ENCODE measurements around the gene COMMD10. TPM values are rescaled to one million over a fixed set of nuclear protein-coding genes. Genes with fewer than 3 reads are reported as not detected.

The COMMD10 gene
- polyA plus RNA-seq, 1 donor from 2014 or later: 23.1 TPM

DNA sequence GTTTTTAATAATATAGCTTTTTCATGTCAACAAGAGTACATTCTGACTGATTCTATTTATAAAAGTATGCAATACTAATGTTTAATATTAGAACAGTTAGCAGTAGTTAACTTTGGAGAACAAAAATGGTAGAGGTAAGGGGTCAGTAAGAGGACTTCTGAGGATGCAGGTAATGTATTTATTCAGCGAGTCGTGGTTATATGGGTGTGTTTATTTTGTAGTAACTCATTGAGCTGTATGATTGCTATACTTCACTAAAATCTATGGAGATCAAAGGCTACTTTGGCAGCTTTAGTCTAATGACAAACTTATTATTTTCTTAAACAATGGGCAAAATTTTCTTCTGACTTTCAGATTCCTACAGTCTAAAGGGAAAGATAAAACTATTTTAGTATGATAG lies 146.5 kb downstream of the COMMD10 start:
- Histone ChIP-seq H3F3A (ENCODE audit: insufficient read depth, low read length, poor library complexity, severe bottlenecking) (no peaks in the 10 kb centered on the region), H3K27me3 (ENCODE audit: insufficient read depth, low read depth, low read length) (no peaks in the 10 kb centered on the region), H3K9me3 (ENCODE audit: low read length) (no peaks in the 10 kb centered on the region), H3K79me2 (replicated peaks; ENCODE audit: insufficient read depth, low read length) (no peaks in the 10 kb centered on the region), H3K4me2 (ENCODE audit: low read length) (no peak overlapping the region), H3K27ac (ENCODE audit: low read length) (no peak overlapping the region), H3K9ac (ENCODE audit: low read length) (no peak overlapping the region), H4K20me1 (ENCODE audit: insufficient read depth) (no peaks in the 10 kb centered on the region), H3K9me2 (ENCODE audit: insufficient read depth, low read length) (no peaks in the 10 kb centered on the region), H3K36me3 (ENCODE audit: insufficient read depth, low read length) (no peaks in the 10 kb centered on the region), H3K4me3 (ENCODE audit: low read length) (no peak overlapping the region), H2AFZ (ENCODE audit: low read depth, low read length) (no peak overlapping the region)
- TF ChIP-seq SMC3 (conservative IDR thresholded peaks at IDR 0.05; ENCODE audit: poor library complexity) (no peak), TAF1 (IDR thresholded peaks at IDR 0.05; ENCODE audit: low read depth) (no peak), MXI1 (conservative IDR thresholded peaks at IDR 0.05; ENCODE audit: poor library complexity, severe bottlenecking) (no peak), EP300 (conservative IDR thresholded peaks at IDR 0.05; ENCODE audit: poor library complexity, severe bottlenecking) (no peak), RAD21 (conservative IDR thresholded peaks at IDR 0.05) (no peak), EZH2 (IDR thresholded peaks at IDR 0.05; ENCODE audit: borderline replicate concordance, insufficient read depth, low read length, poor library complexity, severe bottlenecking) (no peak), POLR2AphosphoS5 (IDR thresholded peaks at IDR 0.05) (no peak)
- TF ChIP-seq, protein P1, sequence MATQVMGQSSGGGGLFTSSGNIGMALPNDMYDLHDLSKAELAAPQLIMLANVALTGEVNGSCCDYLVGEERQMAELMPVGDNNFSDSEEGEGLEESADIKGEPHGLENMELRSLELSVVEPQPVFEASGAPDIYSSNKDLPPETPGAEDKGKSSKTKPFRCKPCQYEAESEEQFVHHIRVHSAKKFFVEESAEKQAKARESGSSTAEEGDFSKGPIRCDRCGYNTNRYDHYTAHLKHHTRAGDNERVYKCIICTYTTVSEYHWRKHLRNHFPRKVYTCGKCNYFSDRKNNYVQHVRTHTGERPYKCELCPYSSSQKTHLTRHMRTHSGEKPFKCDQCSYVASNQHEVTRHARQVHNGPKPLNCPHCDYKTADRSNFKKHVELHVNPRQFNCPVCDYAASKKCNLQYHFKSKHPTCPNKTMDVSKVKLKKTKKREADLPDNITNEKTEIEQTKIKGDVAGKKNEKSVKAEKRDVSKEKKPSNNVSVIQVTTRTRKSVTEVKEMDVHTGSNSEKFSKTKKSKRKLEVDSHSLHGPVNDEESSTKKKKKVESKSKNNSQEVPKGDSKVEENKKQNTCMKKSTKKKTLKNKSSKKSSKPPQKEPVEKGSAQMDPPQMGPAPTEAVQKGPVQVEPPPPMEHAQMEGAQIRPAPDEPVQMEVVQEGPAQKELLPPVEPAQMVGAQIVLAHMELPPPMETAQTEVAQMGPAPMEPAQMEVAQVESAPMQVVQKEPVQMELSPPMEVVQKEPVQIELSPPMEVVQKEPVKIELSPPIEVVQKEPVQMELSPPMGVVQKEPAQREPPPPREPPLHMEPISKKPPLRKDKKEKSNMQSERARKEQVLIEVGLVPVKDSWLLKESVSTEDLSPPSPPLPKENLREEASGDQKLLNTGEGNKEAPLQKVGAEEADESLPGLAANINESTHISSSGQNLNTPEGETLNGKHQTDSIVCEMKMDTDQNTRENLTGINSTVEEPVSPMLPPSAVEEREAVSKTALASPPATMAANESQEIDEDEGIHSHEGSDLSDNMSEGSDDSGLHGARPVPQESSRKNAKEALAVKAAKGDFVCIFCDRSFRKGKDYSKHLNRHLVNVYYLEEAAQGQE (IDR thresholded peaks at IDR 0.05; ENCODE audit: borderline replicate concordance): no peak
- TF ChIP-seq, protein P2, sequence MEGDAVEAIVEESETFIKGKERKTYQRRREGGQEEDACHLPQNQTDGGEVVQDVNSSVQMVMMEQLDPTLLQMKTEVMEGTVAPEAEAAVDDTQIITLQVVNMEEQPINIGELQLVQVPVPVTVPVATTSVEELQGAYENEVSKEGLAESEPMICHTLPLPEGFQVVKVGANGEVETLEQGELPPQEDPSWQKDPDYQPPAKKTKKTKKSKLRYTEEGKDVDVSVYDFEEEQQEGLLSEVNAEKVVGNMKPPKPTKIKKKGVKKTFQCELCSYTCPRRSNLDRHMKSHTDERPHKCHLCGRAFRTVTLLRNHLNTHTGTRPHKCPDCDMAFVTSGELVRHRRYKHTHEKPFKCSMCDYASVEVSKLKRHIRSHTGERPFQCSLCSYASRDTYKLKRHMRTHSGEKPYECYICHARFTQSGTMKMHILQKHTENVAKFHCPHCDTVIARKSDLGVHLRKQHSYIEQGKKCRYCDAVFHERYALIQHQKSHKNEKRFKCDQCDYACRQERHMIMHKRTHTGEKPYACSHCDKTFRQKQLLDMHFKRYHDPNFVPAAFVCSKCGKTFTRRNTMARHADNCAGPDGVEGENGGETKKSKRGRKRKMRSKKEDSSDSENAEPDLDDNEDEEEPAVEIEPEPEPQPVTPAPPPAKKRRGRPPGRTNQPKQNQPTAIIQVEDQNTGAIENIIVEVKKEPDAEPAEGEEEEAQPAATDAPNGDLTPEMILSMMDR (IDR thresholded peaks at IDR 0.05; ENCODE audit: poor library complexity, severe bottlenecking): no peak

DNA sequence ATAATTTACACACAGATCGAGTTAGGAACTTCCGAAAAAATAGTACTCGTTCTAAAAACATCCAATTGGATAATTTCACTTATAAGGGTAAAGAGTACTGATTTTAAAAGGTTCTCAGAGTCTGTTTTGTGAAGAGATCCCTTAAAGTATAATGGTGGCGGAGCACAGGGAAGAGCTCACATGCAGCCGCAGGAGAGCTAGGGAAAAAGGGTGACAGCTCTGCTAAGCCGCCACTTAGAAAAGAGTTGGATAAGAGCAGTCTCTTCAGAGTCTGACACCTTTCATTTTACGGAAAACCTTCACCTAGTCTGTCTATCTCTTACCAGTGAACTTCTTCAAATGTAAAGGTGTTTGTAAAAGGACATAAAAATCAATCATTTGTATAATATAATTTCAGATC lies 149.9 kb downstream of the COMMD10 start:
- TF ChIP-seq RAD21 (conservative IDR thresholded peaks at IDR 0.05) (no peak), TAF1 (IDR thresholded peaks at IDR 0.05; ENCODE audit: low read depth) (no peak), EP300 (conservative IDR thresholded peaks at IDR 0.05; ENCODE audit: poor library complexity, severe bottlenecking) (no peak), EZH2 (IDR thresholded peaks at IDR 0.05; ENCODE audit: borderline replicate concordance, insufficient read depth, low read length, poor library complexity, severe bottlenecking) (no peak), SMC3 (conservative IDR thresholded peaks at IDR 0.05; ENCODE audit: poor library complexity) (no peak), POLR2AphosphoS5 (IDR thresholded peaks at IDR 0.05) (no peak), MXI1 (conservative IDR thresholded peaks at IDR 0.05; ENCODE audit: poor library complexity, severe bottlenecking) (no peak)
- TF ChIP-seq, protein P2 (IDR thresholded peaks at IDR 0.05; ENCODE audit: poor library complexity, severe bottlenecking): no peak
- TF ChIP-seq, protein P1 (IDR thresholded peaks at IDR 0.05; ENCODE audit: borderline replicate concordance): no peak
- Histone ChIP-seq H3F3A (ENCODE audit: insufficient read depth, low read length, poor library complexity, severe bottlenecking) (no peaks in the 10 kb centered on the region), H3K36me3 (ENCODE audit: insufficient read depth, low read length) (no peaks in the 10 kb centered on the region), H3K4me2 (ENCODE audit: low read length) (no peak overlapping the region), H3K9me2 (ENCODE audit: insufficient read depth, low read length) (no peaks in the 10 kb centered on the region), H3K4me3 (ENCODE audit: low read length) (no peak overlapping the region), H3K9ac (ENCODE audit: low read length) (no peak overlapping the region), H4K20me1 (ENCODE audit: insufficient read depth) (no peaks in the 10 kb centered on the region), H2AFZ (ENCODE audit: low read depth, low read length) (no peak overlapping the region), H3K27me3 (ENCODE audit: insufficient read depth, low read depth, low read length) (no peaks in the 10 kb centered on the region), H3K79me2 (replicated peaks; ENCODE audit: insufficient read depth, low read length) (no peaks in the 10 kb centered on the region), H3K9me3 (ENCODE audit: low read length) (no peaks in the 10 kb centered on the region), H3K27ac (ENCODE audit: low read length) (no peak overlapping the region)

Measured in neural cell (in vitro differentiated cells).